ENCODE measurements around the gene ZDHHC14. TPM values are rescaled to one million over a fixed set of nuclear protein-coding genes. Genes with fewer than 3 reads are reported as not detected.

The ZDHHC14 gene
- total and polyA plus RNA-seq, 2 experiments from 2014 or later = 7.5 to 10.1 TPM

DNA sequence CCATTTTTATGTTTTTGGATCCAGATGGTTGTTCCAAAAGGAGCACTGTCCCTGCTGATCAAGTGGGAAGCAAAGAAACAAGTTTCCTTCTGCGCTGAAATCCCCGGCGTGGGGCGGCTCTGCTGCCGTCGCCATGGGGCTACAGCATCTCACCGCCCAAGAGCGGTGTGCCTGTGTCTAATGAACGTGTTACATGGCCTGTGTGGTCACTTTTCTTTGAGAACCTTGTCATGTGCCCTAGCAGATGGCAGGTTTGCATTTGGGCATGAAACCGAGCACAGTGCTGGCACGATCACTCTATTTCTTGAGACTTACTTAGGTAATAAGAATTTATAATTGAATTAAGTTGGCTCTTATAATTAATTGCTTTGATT, 51.9 kb downstream of the ZDHHC14 start:
- no peak overlapping the region for H3K4me3 ChIP-seq
- H3K9me3 ChIP-seq (ENCODE audit: low read depth) = no peaks in the 10 kb centered on the region
- H3K27me3 ChIP-seq = no peaks in the 10 kb centered on the region
- no peak for DNase-seq (ENCODE audit: low read depth in 1 of 2, low spot score in 1 of 2)
- H3K36me3 ChIP-seq = no peaks in the 10 kb centered on the region
- TF ChIP-seq, protein P1, sequence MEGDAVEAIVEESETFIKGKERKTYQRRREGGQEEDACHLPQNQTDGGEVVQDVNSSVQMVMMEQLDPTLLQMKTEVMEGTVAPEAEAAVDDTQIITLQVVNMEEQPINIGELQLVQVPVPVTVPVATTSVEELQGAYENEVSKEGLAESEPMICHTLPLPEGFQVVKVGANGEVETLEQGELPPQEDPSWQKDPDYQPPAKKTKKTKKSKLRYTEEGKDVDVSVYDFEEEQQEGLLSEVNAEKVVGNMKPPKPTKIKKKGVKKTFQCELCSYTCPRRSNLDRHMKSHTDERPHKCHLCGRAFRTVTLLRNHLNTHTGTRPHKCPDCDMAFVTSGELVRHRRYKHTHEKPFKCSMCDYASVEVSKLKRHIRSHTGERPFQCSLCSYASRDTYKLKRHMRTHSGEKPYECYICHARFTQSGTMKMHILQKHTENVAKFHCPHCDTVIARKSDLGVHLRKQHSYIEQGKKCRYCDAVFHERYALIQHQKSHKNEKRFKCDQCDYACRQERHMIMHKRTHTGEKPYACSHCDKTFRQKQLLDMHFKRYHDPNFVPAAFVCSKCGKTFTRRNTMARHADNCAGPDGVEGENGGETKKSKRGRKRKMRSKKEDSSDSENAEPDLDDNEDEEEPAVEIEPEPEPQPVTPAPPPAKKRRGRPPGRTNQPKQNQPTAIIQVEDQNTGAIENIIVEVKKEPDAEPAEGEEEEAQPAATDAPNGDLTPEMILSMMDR (IDR thresholded peaks at IDR 0.05; ENCODE audit: low read depth, low read length) = no peak
- H3K27ac ChIP-seq = no peak overlapping the region
- peaks cover 7% of the 10 kb centered on the region for H3K4me1 ChIP-seq (ENCODE audit: low read depth)

DNA sequence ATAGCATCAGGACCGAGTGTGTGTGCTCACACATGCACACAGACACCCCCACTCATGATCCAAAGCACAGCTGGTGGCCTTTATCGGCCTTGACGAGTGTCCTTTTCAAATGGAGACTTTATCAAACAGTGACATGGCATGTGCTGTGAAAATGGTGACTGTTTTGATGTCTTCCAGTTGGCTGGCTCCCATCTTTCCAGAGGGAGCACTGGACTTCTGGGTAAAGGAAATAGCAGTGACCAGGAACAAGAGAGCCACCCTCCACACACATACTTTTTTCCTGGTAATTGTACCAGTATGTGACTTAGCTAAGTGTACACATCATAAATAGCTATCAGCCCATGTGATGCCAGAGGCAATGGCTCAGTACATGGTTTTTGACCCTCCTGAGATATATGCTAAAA, 52.7 kb downstream of the ZDHHC14 start:
- TF ChIP-seq, protein P1 (IDR thresholded peaks at IDR 0.05; ENCODE audit: low read depth, low read length) = no peak
- no peak for DNase-seq (ENCODE audit: low read depth in 1 of 2, low spot score in 1 of 2)
- Histone ChIP-seq H3K36me3 (no peaks in the 10 kb centered on the region), H3K27me3 (no peaks in the 10 kb centered on the region), H3K27ac (no peak overlapping the region), H3K4me3 (no peak overlapping the region), H3K4me1 (ENCODE audit: low read depth) (peaks cover 1% of the 10 kb centered on the region), H3K9me3 (ENCODE audit: low read depth) (no peaks in the 10 kb centered on the region)

DNA sequence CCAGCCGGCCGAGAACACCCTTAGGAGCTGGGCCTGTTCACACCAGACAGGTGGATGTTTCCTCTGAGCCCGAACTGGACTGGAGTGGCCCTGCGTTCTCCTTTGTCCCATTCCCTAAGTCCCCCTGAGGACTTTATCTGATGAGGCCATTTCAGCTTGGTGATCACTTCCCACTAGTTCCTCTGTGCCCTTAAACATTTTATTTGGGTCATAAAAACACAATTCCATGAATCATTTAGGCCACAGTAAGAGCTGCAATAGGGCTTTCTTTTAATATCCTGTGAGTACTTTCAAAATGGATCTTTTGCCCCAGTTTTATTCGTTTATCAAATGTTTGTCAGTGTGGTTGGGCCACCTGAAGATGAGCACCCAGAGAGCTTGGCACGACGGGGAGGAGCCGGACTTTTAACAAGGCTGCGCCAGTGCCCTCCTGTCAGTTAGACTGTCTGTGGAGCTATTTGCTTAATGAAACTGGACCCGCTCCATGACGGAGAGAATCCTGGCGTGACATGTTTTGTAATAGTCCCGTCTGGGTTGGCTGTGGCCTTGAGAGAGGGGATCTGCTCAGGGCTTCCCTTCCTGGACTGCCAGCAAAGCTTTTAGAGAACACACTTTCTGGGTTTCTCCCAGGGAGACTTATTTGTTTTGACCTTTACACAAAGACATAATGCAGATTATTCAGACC, 53.5 kb downstream of the ZDHHC14 start:
- Histone ChIP-seq H3K4me1 (ENCODE audit: low read depth) (no peaks in the 10 kb centered on the region), H3K27ac (no peak overlapping the region), H3K4me3 (no peak overlapping the region), H3K9me3 (ENCODE audit: low read depth) (no peaks in the 10 kb centered on the region), H3K27me3 (no peaks in the 10 kb centered on the region), H3K36me3 (no peaks in the 10 kb centered on the region)
- DNase-seq (ENCODE audit: low read depth in 1 of 2, low spot score in 1 of 2) = no peak
- TF ChIP-seq, protein P1 (IDR thresholded peaks at IDR 0.05; ENCODE audit: low read depth, low read length) = no peak

DNA sequence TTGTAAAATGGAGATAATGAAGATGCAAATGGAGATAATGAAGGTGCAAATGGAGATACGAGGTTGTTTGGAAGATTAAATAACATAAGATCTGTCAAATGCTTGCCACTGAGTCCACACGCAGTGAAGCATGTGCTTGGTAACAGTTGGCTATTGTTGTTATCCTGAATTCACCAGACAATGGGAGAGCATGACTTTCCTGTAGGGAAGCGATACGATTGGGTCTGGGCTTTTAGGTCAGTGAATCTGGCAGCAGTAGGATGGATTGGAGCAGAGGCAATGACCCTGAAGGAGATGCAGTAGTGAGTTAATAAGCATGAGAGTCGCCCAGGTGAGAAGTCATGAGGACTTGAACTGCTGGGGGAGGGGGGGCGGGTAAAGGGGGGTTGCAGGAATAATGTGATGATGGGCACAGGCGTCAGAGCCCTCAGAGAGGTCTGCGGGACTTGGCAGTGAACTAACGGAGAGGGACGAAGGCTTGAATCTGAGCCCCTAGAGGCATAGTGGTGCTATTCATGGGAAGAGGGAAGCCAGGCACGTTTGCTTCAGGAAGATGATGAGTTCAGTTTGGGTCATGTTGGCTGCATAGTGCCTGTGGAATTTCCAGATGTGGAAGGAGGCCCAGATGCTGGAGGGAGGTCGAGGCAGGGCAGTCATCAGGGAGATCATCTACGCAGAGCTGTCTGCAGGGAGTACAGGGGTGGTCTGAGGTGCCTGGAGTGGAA, 55.4 kb downstream of the ZDHHC14 start:
- no peaks in the 10 kb centered on the region for H3K4me1 ChIP-seq (ENCODE audit: low read depth)
- H3K36me3 ChIP-seq = no peaks in the 10 kb centered on the region
- H3K4me3 ChIP-seq = no peak overlapping the region
- no peak for DNase-seq (ENCODE audit: low read depth in 1 of 2, low spot score in 1 of 2)
- TF ChIP-seq, protein P1 (IDR thresholded peaks at IDR 0.05; ENCODE audit: low read depth, low read length) = no peak
- H3K9me3 ChIP-seq (ENCODE audit: low read depth) = no peaks in the 10 kb centered on the region
- H3K27me3 ChIP-seq = no peaks in the 10 kb centered on the region
- no peak overlapping the region for H3K27ac ChIP-seq

DNA sequence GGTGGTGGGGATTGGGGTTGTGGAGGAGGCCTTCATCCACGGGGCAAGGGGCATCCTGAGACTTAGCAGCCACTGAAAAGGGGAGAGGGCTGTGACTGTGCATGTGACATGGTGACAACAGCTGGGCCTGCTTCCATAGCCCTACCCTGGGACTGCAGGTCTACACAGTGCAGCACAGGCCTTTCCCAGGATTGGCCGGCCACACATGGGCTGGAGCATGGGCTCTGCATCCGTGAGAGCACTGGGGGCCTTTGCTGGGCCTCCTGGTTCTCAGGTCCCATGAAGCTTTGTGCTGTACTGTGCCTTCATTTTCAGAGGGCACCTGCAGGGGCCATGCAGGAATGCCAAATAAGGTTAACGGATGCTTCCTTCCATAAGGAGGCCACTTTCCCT, 56.0 kb downstream of the ZDHHC14 start:
- no peak overlapping the region for H3K27ac ChIP-seq

More for the DNA sequence above, 56.0 kb downstream of the ZDHHC14 start:
- H3K4me3 ChIP-seq = no peak overlapping the region
- TF ChIP-seq, protein P1 (IDR thresholded peaks at IDR 0.05; ENCODE audit: low read depth, low read length) = no peak
- no peak for DNase-seq (ENCODE audit: low read depth in 1 of 2, low spot score in 1 of 2)
- no peaks in the 10 kb centered on the region for H3K27me3 ChIP-seq
- H3K4me1 ChIP-seq (ENCODE audit: low read depth) = no peaks in the 10 kb centered on the region
- no peaks in the 10 kb centered on the region for H3K9me3 ChIP-seq (ENCODE audit: low read depth)
- H3K36me3 ChIP-seq = no peaks in the 10 kb centered on the region
